ENCODE results near the gene SRGN. TPM values are rescaled to one million over a fixed set of nuclear protein-coding genes. Genes with fewer than 3 reads are reported as not detected.
A peak's percentile ranks its signal among the peaks of the same experiment; 100 is the strongest.

Gene SRGN
- total and polyA plus RNA-seq, 10 of the 15 experiments (the other 5 are each of a cell fraction or from before 2014, with no cell fraction given) = 382 to 2,414 (median 885) TPM

DNA sequence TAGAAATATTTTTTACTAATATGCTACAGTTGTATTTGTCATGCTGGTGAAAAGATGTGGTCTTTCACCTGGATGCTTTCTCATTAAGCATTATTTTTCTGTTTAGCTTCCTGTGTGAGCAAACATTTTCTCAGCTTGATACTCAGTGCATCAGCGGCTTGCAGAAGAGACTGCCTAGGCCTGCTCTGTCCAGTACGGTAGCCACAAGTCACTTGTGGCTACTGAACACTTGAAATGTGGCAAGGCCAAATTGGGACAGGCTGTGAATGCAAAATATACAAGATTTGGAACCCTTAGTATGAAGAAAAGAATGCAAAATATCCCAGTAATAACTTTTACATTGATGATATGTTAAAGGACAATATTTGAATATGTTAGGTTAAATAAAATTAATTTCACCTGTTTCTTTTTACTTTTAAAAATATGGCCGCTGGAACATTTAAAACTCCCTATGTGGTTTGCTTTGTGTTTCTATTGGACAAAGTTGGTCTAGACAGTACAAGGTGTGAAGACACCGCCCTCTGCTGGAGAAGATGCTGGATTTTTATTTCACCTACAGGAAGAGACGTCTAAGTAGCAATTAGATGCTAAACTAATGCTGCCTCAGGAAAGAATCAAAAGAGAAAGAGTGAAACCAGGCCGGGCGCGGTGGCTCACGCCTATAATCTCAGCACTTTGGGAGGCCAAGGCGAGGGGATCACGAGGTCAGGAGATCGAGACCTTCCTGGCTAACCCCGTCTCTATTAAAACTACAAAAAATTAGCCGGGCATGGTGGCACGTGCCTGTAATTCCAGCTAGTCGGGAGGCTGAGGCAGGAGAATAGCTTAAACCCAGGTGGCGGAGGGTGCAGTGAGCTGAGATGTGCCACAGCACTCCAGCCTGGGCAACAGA lies 5.3 kb downstream of the SRGN start (continued):
- TF ChIP-seq, protein P1, sequence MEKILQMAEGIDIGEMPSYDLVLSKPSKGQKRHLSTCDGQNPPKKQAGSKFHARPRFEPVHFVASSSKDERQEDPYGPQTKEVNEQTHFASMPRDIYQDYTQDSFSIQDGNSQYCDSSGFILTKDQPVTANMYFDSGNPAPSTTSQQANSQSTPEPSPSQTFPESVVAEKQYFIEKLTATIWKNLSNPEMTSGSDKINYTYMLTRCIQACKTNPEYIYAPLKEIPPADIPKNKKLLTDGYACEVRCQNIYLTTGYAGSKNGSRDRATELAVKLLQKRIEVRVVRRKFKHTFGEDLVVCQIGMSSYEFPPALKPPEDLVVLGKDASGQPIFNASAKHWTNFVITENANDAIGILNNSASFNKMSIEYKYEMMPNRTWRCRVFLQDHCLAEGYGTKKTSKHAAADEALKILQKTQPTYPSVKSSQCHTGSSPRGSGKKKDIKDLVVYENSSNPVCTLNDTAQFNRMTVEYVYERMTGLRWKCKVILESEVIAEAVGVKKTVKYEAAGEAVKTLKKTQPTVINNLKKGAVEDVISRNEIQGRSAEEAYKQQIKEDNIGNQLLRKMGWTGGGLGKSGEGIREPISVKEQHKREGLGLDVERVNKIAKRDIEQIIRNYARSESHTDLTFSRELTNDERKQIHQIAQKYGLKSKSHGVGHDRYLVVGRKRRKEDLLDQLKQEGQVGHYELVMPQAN (conservative IDR thresholded peaks at IDR 0.05) = peak; percentile 21; the same call in 1 of the 2 replicates
- TF ChIP-seq RBBP5 (conservative IDR thresholded peaks at IDR 0.05) (no peak), EGR1 (IDR thresholded peaks at IDR 0.05; ENCODE audit: borderline replicate concordance in 1 of 2, low read depth in 2 of 2, low read length in 2 of 2) (no peak), RUNX3 (IDR thresholded peaks at IDR 0.05; ENCODE audit: low read length) (peak; percentile 82), STAT1 (conservative IDR thresholded peaks at IDR 0.05) (0 out of 2 replicates have a peak, but pooled peaks have one; percentile 20), SREBF1 (IDR thresholded peaks at IDR 0.05; ENCODE audit: low read length) (no peak), POLR2AphosphoS2 (IDR thresholded peaks at IDR 0.05; ENCODE audit: low read depth, low read length) (peak; percentile 21; the same call in 1 of the 2 replicates), POLR2AphosphoS5 (IDR thresholded peaks at IDR 0.05; ENCODE audit: low read length) (no peak), HDAC2 (IDR thresholded peaks at IDR 0.05) (no peak)
- TF ChIP-seq, protein P2, sequence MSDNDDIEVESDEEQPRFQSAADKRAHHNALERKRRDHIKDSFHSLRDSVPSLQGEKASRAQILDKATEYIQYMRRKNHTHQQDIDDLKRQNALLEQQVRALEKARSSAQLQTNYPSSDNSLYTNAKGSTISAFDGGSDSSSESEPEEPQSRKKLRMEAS (IDR thresholded peaks at IDR 0.05; ENCODE audit: low read depth, low read length) = no peak

Measured in GM12878 (cell line).